HCT116 (cell line): Measurements from ENCODE around the gene DPH1. TPM values are rescaled to one million over a fixed set of nuclear protein-coding genes. Genes with fewer than 3 reads are reported as not detected.

Source experiments
- ATAC-seq: fragments of 200-7000 bp; cut with Tn5 transposase; 2 replicates; pipeline ENCODE4 v1.9.1; 2020; ENCODE audit warnings: mild to moderate bottlenecking, moderate library complexity
- BruUV-seq: library from RNA; stranded (reverse); fragments of 400-500 nt; replicated peaks from 2 replicates; lab custom pipeline; 2021; lab: Mats Ljungman, UMichigan
- CTCF ChIA-PET: fragments of 300-600 bp; sonication (Branson Sonifier 250); formaldehyde crosslinking; loops from one replicate; lab custom pipeline; 2021; ENCODE audit warnings: antibody characterized with exemption; lab: Charles Lee
- POLR2A ChIA-PET: fragments of 300-600, 350-600 bp; sonication (Branson Sonifier 250); formaldehyde crosslinking; loops from one replicate; lab custom pipeline; 2021; ENCODE audit warnings: antibody characterized with exemption; lab: Charles Lee
- RAD21 ChIA-PET, 2 experiments: fragments of 300-600 bp; sonication (Branson Sonifier 250); formaldehyde crosslinking; loops; one replicate each; lab custom pipeline; 2023; ENCODE audit warnings: low total read pairs in 2 of 2; ENCODE audit not compliant: uncharacterized antibody in 2 of 2, unreplicated experiment in 2 of 2, low non-redundant PET in 1 of 2; lab: Charles Lee
- DNase-seq: peaks from one replicate; pipeline ENCODE4 v3.0.0-alpha.2; 2010; ENCODE audit warnings: low read depth, low spot score
- H2AFZ ChIP-seq: fragments of 200-600 bp; shearing (Covaris generic), sonication (generic); 2 replicates; pipeline ENCODE4 v1.6.1; 2017; ENCODE audit warnings: low read depth, mixed run types, mixed read lengths, antibody characterized with exemption, low read length; ENCODE audit not compliant: poor library complexity, severe bottlenecking
- H3K27ac ChIP-seq: 2 replicates; pipeline ENCODE4 v1.5.1; 2012; ENCODE audit warnings: low read depth, low read length
- H3K27me3 ChIP-seq: fragments of 200-600 bp; sonication (generic); 2 replicates; pipeline ENCODE4 v1.6.1; 2016; ENCODE audit warnings: mixed run types, low read length, mixed read lengths; ENCODE audit not compliant: insufficient read depth
- H3K36me3 ChIP-seq, 2 experiments: fragments of 200-500 bp in 1 of 2; fragments of 200-600 bp in 1 of 2; sonication (Bioruptor generic) in 1 of 2; sonication (generic) in 1 of 2; 2 replicates each; pipeline versions ENCODE4 v1.5.1 to v1.6.1; 2014 to 2016; ENCODE audit warnings: low read length in 2 of 2, inconsistent platforms in 1 of 2, mixed read lengths in 1 of 2, mixed run types in 1 of 2; ENCODE audit not compliant: insufficient read depth in 2 of 2, control insufficient read depth in 1 of 2
- H3K4me1 ChIP-seq, 2 experiments: fragments of 200-600 bp in 1 of 2; sonication (generic) in 1 of 2; 2 replicates each; pipeline versions ENCODE4 v1.5.1 to v1.6.1; 2012 to 2017; ENCODE audit warnings: low read length in 2 of 2, inconsistent platforms in 1 of 2, mild to moderate bottlenecking in 1 of 2, mixed read lengths in 1 of 2, mixed run types in 1 of 2, moderate library complexity in 1 of 2; ENCODE audit not compliant: insufficient read depth in 2 of 2, control insufficient read depth in 1 of 2
- H3K4me2 ChIP-seq: fragments of 200-600 bp; sonication (generic); 2 replicates; pipeline ENCODE4 v1.6.1; 2017; ENCODE audit warnings: mixed run types, low read length, mixed read lengths
- H3K4me3 ChIP-seq, 2 experiments: fragments of 200-600 bp in 1 of 2; sonication (generic) in 1 of 2; replicated peaks in 1 of 2; 2 replicates each; pipeline ENCODE4 v1.5.1; 2011 to 2016; ENCODE audit warnings: low read length in 2 of 2, control low read depth in 1 of 2, low read depth in 1 of 2, mild to moderate bottlenecking in 1 of 2, mixed read lengths in 1 of 2, mixed run types in 1 of 2
- H3K79me2 ChIP-seq: fragments of 200-600 bp; sonication (generic); 2 replicates; pipeline ENCODE4 v1.6.1; 2017; ENCODE audit warnings: mild to moderate bottlenecking, mixed run types, low read length, moderate library complexity, mixed read lengths; ENCODE audit not compliant: insufficient read depth
- H3K9ac ChIP-seq: fragments of 200-600 bp; sonication (generic); 2 replicates; pipeline ENCODE4 v1.6.1; 2016; ENCODE audit warnings: low read length, mixed read lengths
- H3K9me2 ChIP-seq: fragments of 200-600 bp; sonication (generic), shearing (Covaris generic); 2 replicates; pipeline ENCODE4 v1.6.1; 2017; ENCODE audit warnings: mixed run types, mild to moderate bottlenecking, moderate library complexity; ENCODE audit not compliant: insufficient read depth
- H3K9me3 ChIP-seq, 2 experiments: fragments of 200-500 bp in 1 of 2; fragments of 200-600 bp in 1 of 2; sonication (Bioruptor generic) in 1 of 2; sonication (generic) in 1 of 2; 2 replicates each; pipeline ENCODE4 v1.6.1; 2014 to 2017; ENCODE audit warnings: low read length in 2 of 2, mixed read lengths in 2 of 2, inconsistent platforms in 1 of 2, low read depth in 1 of 2, mild to moderate bottlenecking in 1 of 2, mixed run types in 1 of 2, moderate library complexity in 1 of 2; ENCODE audit not compliant: control insufficient read depth in 1 of 2, insufficient read depth in 1 of 2
- H4K20me1 ChIP-seq: fragments of 200-600 bp; sonication (generic), shearing (Covaris generic); 2 replicates; pipeline ENCODE4 v1.6.1; 2017; ENCODE audit warnings: mixed run types, mild to moderate bottlenecking, moderate library complexity; ENCODE audit not compliant: insufficient read depth
- EGR1 ChIP-seq: IDR thresholded peaks from 2 replicates; pipeline ENCODE4 v1.6.1; 2012; ENCODE audit warnings: low read depth
- ELF1 ChIP-seq: IDR thresholded peaks from 2 replicates; pipeline ENCODE4 v1.6.1; 2012; ENCODE audit warnings: low read depth, borderline replicate concordance
- FOSL1 ChIP-seq: IDR thresholded peaks from 2 replicates; pipeline ENCODE4 v1.6.1; 2012; ENCODE audit warnings: low read depth
- MAX ChIP-seq: IDR thresholded peaks from 2 replicates; pipeline ENCODE4 v1.6.1; 2012
- POLR2AphosphoS5 ChIP-seq: IDR thresholded peaks from 2 replicates; pipeline ENCODE4 v1.6.1; 2011; ENCODE audit warnings: mild to moderate bottlenecking, low read depth, low read length, moderate library complexity
- SIN3A ChIP-seq: IDR thresholded peaks from 2 replicates; pipeline ENCODE4 v1.6.1; 2012; ENCODE audit warnings: low read depth
- ZFX ChIP-seq: fragments of 450-650 bp; IDR thresholded peaks from 2 replicates; pipeline ENCODE4 v1.6.1; 2017
- intact Hi-C: fragments of 100-400 bp; cut with micrococcal nuclease; formaldehyde crosslinking; loops from 2 replicates; pipeline ENCODE4 v1.10.0; 2022
- total RNA-seq: library from RNA; stranded (reverse); gene quantifications from one replicate; pipeline ENCODE4 v1.2.1, GENCODE V29; 2021; ENCODE audit not compliant: unreplicated experiment

The DPH1 gene
- total RNA-seq, 1 experiment from 2014 or later: 47.2 TPM

- H3K4me3 ChIP-seq: peak overlapping the region; percentile 69 to 74
- ChIA-PET POLR2A (no interaction called here), CTCF (interaction anchor here (0.7 to 1.0 kb wide), 3 partner anchors 9 to 400 kb away, joined by 4 to 5 read pairs (median 5); partner anchors contain the start of gene RILP), RAD21 (interaction anchor here in 1 of 2 experiments (0.5 kb wide), 1 partner anchor 700 kb away, joined by 5 read pairs; no protein-coding TSS in a partner anchor)
- H3K4me1 ChIP-seq: peaks cover 10 to 31% of the 10 kb centered on the region in 2 experiments
- no peaks in the 10 kb centered on the region for H3K9me3 ChIP-seq
- H3K27ac ChIP-seq: peak overlapping the region; percentile 46; the same call in 1 of the 2 replicates
- H4K20me1 ChIP-seq: no peaks in the 10 kb centered on the region
- peak overlapping the region; percentile 87 for H3K9ac ChIP-seq
- H3K27me3 ChIP-seq: no peaks in the 10 kb centered on the region
- DNase-seq: no peak
- H2AFZ ChIP-seq: no peak overlapping the region
- BruUV-seq: no TSS peak
- H3K79me2 ChIP-seq: no peaks in the 10 kb centered on the region; the same call in 1 of the 2 replicates
- no peaks in the 10 kb centered on the region for H3K36me3 ChIP-seq
- H3K9me2 ChIP-seq: no peaks in the 10 kb centered on the region
- TF ChIP-seq ELF1 (no peak), EGR1 (peak; percentile 93), POLR2AphosphoS5 (0 out of 2 replicates have a peak, but pooled peaks have one; percentile 32), SIN3A (peak; percentile 73; the same call in 1 of the 2 replicates), FOSL1 (no peak), ZFX (peak; percentile 53), MAX (peak; percentile 57)
- TF ChIP-seq, all 23 proteins: peak for 5
- ATAC-seq: peak; percentile 71
- H3K4me2 ChIP-seq: peak overlapping the region; percentile 97
- intact Hi-C loops: no loop called here
These were observed 19.7 kb downstream of the DPH1 start for GRCh38 chr17:2049333-2050299.
